Nephron (organoid): Measurements from ENCODE around the gene PCDH12.

ENCODE experiments used
- H3K27ac Mint-ChIP-seq, 3 experiments: 2 replicates each; pipeline ENCODE4 v1.8.0; 2020; ENCODE audit warnings: mixed read lengths in 3 of 3, mild to moderate bottlenecking in 2 of 3, moderate library complexity in 1 of 3
- H3K27me3 Mint-ChIP-seq: 2 replicates; pipeline ENCODE4 v1.8.0; 2021; ENCODE audit warnings: low read depth, mild to moderate bottlenecking, moderate library complexity, mixed read lengths
- H3K36me3 Mint-ChIP-seq: 2 replicates; pipeline ENCODE4 v1.8.0; 2020; ENCODE audit warnings: low read depth, mixed read lengths
- H3K4me1 Mint-ChIP-seq: 2 replicates; pipeline ENCODE4 v1.8.0; 2020; ENCODE audit warnings: mixed read lengths
- H3K4me3 Mint-ChIP-seq, 3 experiments: 2 replicates each; pipeline ENCODE4 v1.8.0; 2020; ENCODE audit warnings: mild to moderate bottlenecking in 3 of 3, mixed read lengths in 3 of 3, moderate library complexity in 2 of 3
- H3K9me3 Mint-ChIP-seq: 2 replicates; pipeline ENCODE4 v1.8.0; 2020; ENCODE audit warnings: mixed read lengths
- TF ChIP-seq, protein P1 (sequence below), 3 experiments: fragments of 200-600 bp; sonication (generic); IDR thresholded peaks; one replicate each; pipeline ENCODE4 v1.5.0; 2021; ENCODE audit warnings: antibody characterized with exemption in 3 of 3; ENCODE audit not compliant: unreplicated experiment in 3 of 3

PCDH12 gene

GRCh38 chr5:141941779-141942178 lies 16.2 kb downstream of the PCDH12 start:
- Mint-ChIP-seq H3K9me3 (no peaks in the 10 kb centered on the region), H3K27me3 (no peaks in the 10 kb centered on the region), H3K4me1 (no peaks in the 10 kb centered on the region), H3K4me3 (no peak overlapping the region), H3K36me3 (peaks cover 29% of the 10 kb centered on the region), H3K27ac (no peak overlapping the region)
- TF ChIP-seq, protein P1, sequence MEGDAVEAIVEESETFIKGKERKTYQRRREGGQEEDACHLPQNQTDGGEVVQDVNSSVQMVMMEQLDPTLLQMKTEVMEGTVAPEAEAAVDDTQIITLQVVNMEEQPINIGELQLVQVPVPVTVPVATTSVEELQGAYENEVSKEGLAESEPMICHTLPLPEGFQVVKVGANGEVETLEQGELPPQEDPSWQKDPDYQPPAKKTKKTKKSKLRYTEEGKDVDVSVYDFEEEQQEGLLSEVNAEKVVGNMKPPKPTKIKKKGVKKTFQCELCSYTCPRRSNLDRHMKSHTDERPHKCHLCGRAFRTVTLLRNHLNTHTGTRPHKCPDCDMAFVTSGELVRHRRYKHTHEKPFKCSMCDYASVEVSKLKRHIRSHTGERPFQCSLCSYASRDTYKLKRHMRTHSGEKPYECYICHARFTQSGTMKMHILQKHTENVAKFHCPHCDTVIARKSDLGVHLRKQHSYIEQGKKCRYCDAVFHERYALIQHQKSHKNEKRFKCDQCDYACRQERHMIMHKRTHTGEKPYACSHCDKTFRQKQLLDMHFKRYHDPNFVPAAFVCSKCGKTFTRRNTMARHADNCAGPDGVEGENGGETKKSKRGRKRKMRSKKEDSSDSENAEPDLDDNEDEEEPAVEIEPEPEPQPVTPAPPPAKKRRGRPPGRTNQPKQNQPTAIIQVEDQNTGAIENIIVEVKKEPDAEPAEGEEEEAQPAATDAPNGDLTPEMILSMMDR (IDR thresholded peaks at IDR 0.05; ENCODE audit: unreplicated experiment in 3 of 3), result no peak

DNA sequence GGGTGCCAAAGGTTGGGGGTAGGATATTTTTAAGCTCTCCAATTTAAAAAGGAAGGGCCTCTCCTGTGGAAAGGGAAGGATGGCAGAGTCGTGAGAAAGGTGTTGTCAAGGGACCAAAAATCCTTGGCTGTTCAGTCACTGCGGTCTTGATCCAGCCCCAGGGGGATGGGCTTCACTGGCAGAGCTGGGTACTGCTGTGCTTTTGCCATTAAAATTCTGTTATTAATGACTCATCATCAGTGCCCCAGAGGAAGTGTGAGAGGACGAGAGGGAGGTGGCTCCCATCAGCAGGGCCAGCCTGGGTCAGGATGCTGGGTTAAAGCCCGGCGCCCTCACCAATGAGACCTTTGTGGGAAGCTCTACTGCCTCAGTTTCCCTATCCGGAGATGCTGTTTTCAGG lies 16.7 kb downstream of the PCDH12 start:
- Mint-ChIP-seq H3K27me3 (no peaks in the 10 kb centered on the region), H3K9me3 (no peaks in the 10 kb centered on the region), H3K27ac (no peak overlapping the region), H3K4me1 (no peaks in the 10 kb centered on the region), H3K4me3 (no peak overlapping the region), H3K36me3 (peaks cover 29% of the 10 kb centered on the region)
- TF ChIP-seq, protein P1 (IDR thresholded peaks at IDR 0.05; ENCODE audit: unreplicated experiment in 3 of 3), result no peak

DNA sequence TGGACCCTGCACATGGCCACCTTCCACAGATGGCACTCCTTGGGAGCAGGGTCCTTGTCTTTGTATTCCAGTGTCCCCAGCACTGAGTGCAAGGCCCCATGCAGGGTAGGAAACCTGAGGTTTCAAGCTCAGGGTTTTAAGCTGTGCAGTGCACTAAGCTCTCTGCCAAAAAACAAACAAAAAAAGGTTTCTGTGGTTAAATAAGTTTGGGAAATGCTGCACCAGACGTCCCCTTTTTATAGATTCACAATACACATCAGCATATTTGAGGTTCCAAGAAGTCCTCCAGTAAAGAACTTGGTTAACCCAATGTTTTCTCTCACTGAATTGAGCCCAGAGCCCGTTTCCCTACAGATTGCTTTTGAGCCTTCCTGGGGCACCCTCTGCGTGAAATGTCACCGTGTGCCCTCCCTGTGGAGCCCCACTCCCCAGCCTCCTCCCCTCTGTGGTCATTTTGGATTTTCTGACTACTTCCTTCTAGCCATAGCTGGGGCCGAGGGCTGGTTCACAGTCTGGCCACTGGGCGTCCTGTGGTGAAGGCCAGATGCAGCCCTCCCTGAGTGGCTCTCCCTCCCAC lies 17.2 kb downstream of the PCDH12 start:
- Mint-ChIP-seq H3K9me3 (no peaks in the 10 kb centered on the region), H3K27me3 (no peaks in the 10 kb centered on the region), H3K36me3 (peaks cover 33% of the 10 kb centered on the region), H3K4me1 (no peaks in the 10 kb centered on the region), H3K27ac (no peak overlapping the region), H3K4me3 (no peak overlapping the region)
- TF ChIP-seq, protein P1 (IDR thresholded peaks at IDR 0.05; ENCODE audit: unreplicated experiment in 3 of 3), result no peak

DNA sequence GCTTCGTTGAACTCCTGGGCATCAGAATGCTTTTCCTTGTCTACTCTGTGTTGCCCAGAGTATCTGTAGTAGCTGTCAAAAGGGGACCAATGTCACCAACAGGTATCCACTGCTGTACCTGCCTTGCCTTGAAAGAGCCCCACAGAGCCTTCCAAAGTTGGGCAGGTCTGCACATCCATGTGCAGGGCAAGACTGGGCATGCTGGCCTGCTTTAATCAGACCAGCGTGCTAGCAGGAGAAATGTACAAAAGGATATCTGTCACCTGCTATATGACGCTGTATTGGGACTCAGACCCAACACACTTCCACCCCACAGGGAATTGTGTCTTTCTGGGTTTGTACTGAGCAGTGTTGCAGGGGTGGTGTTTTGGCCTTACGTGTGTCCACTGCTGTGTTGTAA lies 22.5 kb downstream of the PCDH12 start:
- no peaks in the 10 kb centered on the region for H3K27me3 Mint-ChIP-seq
- H3K36me3 Mint-ChIP-seq, result peaks cover 65% of the 10 kb centered on the region
- H3K27ac Mint-ChIP-seq, result no peak overlapping the region
- H3K4me1 Mint-ChIP-seq, result no peaks in the 10 kb centered on the region
- TF ChIP-seq, protein P1 (IDR thresholded peaks at IDR 0.05; ENCODE audit: unreplicated experiment in 3 of 3), result no peak
- no peak overlapping the region for H3K4me3 Mint-ChIP-seq
- no peaks in the 10 kb centered on the region for H3K9me3 Mint-ChIP-seq

DNA sequence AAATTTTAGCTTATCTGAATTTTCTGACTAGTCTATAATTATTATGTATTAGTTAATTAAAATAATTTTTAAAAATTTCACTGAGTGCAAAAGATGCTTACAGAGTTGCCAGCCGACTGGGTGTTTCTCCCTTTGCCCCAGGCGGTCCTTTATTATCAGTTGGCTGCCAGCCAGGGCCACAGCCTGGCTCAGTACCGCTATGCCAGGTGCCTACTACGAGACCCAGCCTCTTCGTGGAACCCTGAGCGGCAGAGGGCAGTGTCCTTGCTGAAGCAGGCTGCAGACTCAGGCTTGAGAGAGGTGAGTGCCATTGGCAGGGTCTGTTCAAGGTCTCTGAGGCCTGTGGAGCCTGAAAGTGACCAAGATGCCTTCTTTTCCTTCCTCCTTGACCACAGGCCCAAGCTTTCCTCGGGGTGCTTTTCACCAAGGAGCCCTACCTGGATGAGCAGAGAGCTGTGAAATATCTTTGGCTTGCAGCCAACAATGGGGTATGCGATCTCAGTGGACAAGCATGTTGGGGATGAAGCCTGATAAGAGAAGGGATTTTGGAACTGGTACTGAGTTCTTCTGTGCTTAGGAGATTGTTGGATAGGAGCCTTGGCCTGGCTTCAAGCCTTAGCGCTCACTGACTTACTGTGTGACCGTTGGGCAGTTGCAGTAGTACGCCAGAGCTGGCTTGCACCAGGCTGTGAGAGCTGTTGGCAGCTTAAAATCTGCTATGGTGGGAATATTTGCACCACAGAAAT lies 23.7 kb downstream of the PCDH12 start:
- no peaks in the 10 kb centered on the region for H3K9me3 Mint-ChIP-seq
- H3K4me3 Mint-ChIP-seq, result no peak overlapping the region
- H3K4me1 Mint-ChIP-seq, result no peaks in the 10 kb centered on the region
- no peak overlapping the region for H3K27ac Mint-ChIP-seq
- peaks cover 68% of the 10 kb centered on the region for H3K36me3 Mint-ChIP-seq
- H3K27me3 Mint-ChIP-seq, result no peaks in the 10 kb centered on the region
- TF ChIP-seq, protein P1 (IDR thresholded peaks at IDR 0.05; ENCODE audit: unreplicated experiment in 3 of 3), result no peak

GRCh38 chr5:141933151-141933550 lies 24.9 kb downstream of the PCDH12 start:
- H3K4me1 Mint-ChIP-seq, result no peaks in the 10 kb centered on the region
- TF ChIP-seq, protein P1 (IDR thresholded peaks at IDR 0.05; ENCODE audit: unreplicated experiment in 3 of 3), result no peak
- H3K4me3 Mint-ChIP-seq, result no peak overlapping the region
- no peaks in the 10 kb centered on the region for H3K27me3 Mint-ChIP-seq
- H3K27ac Mint-ChIP-seq, result no peak overlapping the region
- no peaks in the 10 kb centered on the region for H3K9me3 Mint-ChIP-seq
- H3K36me3 Mint-ChIP-seq, result peaks cover 63% of the 10 kb centered on the region
